Type B pancreatic cell (in vitro differentiated cells): ENCODE results near the gene MSL1. TPM values are rescaled to one million over a fixed set of nuclear protein-coding genes. Genes with fewer than 3 reads are reported as not detected.

ENCODE experiments used
- DNase-seq: peaks from one replicate; pipeline ENCODE4 v3.0.0; 2021; ENCODE audit warnings: mixed read lengths; ENCODE audit not compliant: unreplicated experiment; ENCODE audit errors: extremely low spot score
- H3K27ac Mint-ChIP-seq: 2 replicates; pipeline ENCODE4 v1.8.0; 2021; ENCODE audit warnings: mild to moderate bottlenecking, mixed read lengths
- H3K27me3 Mint-ChIP-seq: 2 replicates; pipeline ENCODE4 v1.8.0; 2021; ENCODE audit warnings: mixed read lengths
- H3K36me3 Mint-ChIP-seq: 2 replicates; pipeline ENCODE4 v1.8.0; 2021; ENCODE audit warnings: mixed read lengths
- H3K4me1 Mint-ChIP-seq: one replicate; pipeline ENCODE4 v1.8.0; 2021; ENCODE audit warnings: mixed read lengths; ENCODE audit not compliant: unreplicated experiment
- H3K4me3 Mint-ChIP-seq: 2 replicates; pipeline ENCODE4 v1.8.0; 2021; ENCODE audit warnings: mild to moderate bottlenecking, mixed read lengths
- H3K9me3 Mint-ChIP-seq: 2 replicates; pipeline ENCODE4 v1.8.0; 2021; ENCODE audit warnings: mixed read lengths
- total RNA-seq: library from RNA; stranded (reverse); gene quantifications from 2 replicates; pipeline ENCODE4 v1.2.1, GENCODE V29; 2021; ENCODE audit warnings: low replicate concordance
- TF ChIP-seq, protein P1 (sequence below): fragments of 200-600 bp; sonication (generic); conservative IDR thresholded peaks from 2 replicates; pipeline ENCODE4 v1.5.0; 2021; ENCODE audit warnings: antibody characterized with exemption, mild to moderate bottlenecking

Gene MSL1
- total RNA-seq, 1 donor from 2014 or later = 128 TPM

DNA sequence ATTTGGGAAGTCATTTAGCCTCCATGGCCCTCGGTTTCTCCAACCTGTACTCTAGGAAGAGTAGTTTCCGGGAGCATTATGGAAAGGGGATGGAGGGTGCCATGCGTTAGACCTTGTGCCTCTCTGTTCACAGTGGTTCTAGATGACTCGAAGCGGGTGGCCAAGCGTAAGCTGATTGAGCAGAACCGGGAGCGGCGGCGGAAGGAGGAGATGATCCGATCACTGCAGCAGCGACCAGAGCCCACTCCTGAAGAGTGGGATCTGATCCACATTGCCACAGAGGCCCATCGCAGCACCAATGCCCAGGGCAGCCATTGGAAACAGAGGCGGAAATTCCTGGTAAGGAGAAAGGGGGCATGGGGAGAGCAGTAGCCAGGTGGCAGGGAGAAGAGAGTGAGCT lies 37.3 kb upstream of the MSL1 start:
- H3K4me3 Mint-ChIP-seq = no peak overlapping the region
- TF ChIP-seq, protein P1, sequence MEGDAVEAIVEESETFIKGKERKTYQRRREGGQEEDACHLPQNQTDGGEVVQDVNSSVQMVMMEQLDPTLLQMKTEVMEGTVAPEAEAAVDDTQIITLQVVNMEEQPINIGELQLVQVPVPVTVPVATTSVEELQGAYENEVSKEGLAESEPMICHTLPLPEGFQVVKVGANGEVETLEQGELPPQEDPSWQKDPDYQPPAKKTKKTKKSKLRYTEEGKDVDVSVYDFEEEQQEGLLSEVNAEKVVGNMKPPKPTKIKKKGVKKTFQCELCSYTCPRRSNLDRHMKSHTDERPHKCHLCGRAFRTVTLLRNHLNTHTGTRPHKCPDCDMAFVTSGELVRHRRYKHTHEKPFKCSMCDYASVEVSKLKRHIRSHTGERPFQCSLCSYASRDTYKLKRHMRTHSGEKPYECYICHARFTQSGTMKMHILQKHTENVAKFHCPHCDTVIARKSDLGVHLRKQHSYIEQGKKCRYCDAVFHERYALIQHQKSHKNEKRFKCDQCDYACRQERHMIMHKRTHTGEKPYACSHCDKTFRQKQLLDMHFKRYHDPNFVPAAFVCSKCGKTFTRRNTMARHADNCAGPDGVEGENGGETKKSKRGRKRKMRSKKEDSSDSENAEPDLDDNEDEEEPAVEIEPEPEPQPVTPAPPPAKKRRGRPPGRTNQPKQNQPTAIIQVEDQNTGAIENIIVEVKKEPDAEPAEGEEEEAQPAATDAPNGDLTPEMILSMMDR = no peak
- H3K9me3 Mint-ChIP-seq = no peaks in the 10 kb centered on the region
- no peak for DNase-seq
- no peaks in the 10 kb centered on the region for H3K27me3 Mint-ChIP-seq
- no peaks in the 10 kb centered on the region for H3K4me1 Mint-ChIP-seq
- no peak overlapping the region for H3K27ac Mint-ChIP-seq
- peaks cover 18% of the 10 kb centered on the region for H3K36me3 Mint-ChIP-seq

DNA sequence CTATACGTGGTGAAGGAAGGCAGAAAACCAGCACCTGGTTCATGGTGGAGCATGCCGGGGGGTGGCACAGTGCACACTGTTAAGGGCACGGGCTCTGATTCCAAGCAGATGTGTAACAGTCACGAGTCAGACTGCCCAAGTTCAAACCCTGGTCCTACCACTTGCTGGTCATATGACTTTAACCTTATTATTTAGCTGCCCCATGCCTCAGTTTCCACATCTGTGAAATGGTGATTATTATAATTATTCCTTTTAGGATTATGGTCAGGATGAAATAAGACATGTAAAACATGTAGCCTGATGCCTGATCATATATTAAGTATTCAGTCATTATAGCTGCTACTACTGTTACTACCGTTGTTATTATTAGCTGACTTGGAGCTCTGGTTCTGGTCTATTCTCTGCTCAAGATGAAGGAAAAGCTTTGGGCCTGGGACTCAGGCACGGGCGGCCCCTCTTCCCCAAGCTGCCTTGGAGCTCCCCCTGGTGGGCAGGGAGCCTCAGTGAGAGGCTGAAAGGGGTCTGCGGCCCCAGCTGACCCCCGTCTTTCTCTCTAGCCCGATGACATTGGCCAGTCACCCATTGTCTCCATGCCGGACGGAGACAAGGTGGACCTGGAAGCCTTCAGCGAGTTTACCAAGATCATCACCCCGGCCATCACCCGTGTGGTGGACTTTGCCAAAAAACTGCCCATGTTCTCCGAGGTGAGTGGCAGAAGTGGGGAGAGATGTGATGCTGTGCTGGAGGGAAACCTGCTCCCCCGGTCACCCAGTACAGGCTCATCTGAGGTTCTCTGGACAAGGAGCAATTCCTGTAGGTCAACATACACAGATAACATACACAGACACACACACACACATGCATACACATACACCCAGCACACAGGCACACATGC lies 35.4 kb upstream of the MSL1 start:
- Mint-ChIP-seq H3K27ac (no peak overlapping the region), H3K4me3 (no peak overlapping the region)
- no peak for DNase-seq

DNA sequence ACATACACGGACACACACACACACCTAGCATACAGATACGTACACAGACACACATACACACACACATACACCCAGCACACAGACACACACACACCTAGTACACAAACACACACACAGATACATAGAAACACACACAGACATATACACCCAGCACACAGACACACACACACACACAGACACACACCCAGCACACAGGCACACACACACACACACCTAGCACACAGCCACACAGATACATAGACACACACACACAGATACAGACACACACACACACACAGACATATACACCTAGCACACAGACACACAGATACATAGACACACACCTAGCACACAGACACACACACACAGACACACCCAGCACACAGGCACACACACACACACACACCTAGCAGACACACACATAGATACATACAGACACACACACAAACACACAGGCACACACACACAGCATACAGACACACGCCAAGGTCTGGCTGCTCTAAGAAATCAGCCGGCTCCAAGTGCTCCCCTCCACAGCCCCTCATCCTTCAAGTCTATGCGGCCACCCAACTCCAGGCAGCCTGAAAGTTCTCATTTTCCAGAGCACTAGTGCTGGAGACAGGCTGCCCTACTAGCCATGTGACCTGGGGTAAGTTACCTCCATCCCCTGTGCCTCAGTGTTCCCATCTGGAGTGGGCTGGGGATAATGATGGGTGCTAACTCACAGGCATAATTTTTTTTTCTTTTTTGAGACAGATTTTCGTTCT lies 34.5 kb upstream of the MSL1 start:
- TF ChIP-seq, protein P1 = no peak
- no peak overlapping the region for H3K4me3 Mint-ChIP-seq
- H3K36me3 Mint-ChIP-seq = peaks cover 21% of the 10 kb centered on the region
- no peaks in the 10 kb centered on the region for H3K9me3 Mint-ChIP-seq
- no peak overlapping the region for H3K27ac Mint-ChIP-seq
- peaks cover 5% of the 10 kb centered on the region for H3K4me1 Mint-ChIP-seq
- H3K27me3 Mint-ChIP-seq = no peaks in the 10 kb centered on the region
- DNase-seq = no peak

More for the DNA sequence above, 35.4 kb upstream of the MSL1 start:
- peaks cover 5% of the 10 kb centered on the region for H3K4me1 Mint-ChIP-seq
- TF ChIP-seq, protein P1 = peak; percentile 86
- no peaks in the 10 kb centered on the region for H3K9me3 Mint-ChIP-seq
- no peaks in the 10 kb centered on the region for H3K27me3 Mint-ChIP-seq
- peaks cover 21% of the 10 kb centered on the region for H3K36me3 Mint-ChIP-seq

DNA sequence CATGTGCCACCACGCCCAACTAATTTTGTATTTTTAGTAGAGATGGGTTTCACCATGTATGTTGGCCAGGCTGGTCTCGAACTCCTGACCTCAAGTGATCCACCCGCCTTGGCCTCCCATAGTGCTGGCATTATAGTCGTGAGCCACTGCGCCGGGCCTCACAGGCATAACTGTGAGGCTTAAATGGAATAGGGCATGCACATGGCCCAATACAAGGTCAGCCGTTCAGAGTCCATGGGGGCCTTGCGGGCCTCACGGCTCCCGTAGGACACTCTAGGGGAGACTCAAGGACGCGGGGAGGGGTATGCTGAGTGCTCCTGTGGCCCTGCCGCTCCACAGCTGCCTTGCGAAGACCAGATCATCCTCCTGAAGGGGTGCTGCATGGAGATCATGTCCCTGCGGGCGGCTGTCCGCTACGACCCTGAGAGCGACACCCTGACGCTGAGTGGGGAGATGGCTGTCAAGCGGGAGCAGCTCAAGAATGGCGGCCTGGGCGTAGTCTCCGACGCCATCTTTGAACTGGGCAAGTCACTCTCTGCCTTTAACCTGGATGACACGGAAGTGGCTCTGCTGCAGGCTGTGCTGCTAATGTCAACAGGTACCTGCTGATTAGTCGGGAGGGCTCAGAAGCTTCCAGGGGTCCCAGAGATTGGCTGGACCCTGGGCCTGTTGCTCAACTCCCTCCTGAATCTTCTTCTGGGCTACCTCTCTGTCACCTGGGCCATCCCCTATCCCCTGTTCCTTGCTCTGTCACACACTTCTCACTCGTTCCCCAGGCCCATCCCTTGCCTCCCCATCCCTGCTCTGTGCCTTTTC lies 33.7 kb upstream of the MSL1 start:
- Mint-ChIP-seq H3K4me1 (peaks cover 5% of the 10 kb centered on the region), H3K4me3 (no peak overlapping the region), H3K9me3 (no peaks in the 10 kb centered on the region), H3K36me3 (peaks cover 21% of the 10 kb centered on the region), H3K27ac (no peak overlapping the region), H3K27me3 (no peaks in the 10 kb centered on the region)
- TF ChIP-seq, protein P1 = no peak
- DNase-seq = no peak
